ENCODE data around the gene HDAC5.

HDAC5 gene

GRCh38 chr17:44069974-44070454 lies 53.4 kb downstream of the HDAC5 start:
- TF ChIP-seq, protein P1, sequence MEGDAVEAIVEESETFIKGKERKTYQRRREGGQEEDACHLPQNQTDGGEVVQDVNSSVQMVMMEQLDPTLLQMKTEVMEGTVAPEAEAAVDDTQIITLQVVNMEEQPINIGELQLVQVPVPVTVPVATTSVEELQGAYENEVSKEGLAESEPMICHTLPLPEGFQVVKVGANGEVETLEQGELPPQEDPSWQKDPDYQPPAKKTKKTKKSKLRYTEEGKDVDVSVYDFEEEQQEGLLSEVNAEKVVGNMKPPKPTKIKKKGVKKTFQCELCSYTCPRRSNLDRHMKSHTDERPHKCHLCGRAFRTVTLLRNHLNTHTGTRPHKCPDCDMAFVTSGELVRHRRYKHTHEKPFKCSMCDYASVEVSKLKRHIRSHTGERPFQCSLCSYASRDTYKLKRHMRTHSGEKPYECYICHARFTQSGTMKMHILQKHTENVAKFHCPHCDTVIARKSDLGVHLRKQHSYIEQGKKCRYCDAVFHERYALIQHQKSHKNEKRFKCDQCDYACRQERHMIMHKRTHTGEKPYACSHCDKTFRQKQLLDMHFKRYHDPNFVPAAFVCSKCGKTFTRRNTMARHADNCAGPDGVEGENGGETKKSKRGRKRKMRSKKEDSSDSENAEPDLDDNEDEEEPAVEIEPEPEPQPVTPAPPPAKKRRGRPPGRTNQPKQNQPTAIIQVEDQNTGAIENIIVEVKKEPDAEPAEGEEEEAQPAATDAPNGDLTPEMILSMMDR (conservative IDR thresholded peaks at IDR 0.05; ENCODE audit: low read length): peak; percentile 14; the same call in 1 of the 2 replicates
- DNase-seq (ENCODE audit: low read depth): peak; percentile 42

DNA sequence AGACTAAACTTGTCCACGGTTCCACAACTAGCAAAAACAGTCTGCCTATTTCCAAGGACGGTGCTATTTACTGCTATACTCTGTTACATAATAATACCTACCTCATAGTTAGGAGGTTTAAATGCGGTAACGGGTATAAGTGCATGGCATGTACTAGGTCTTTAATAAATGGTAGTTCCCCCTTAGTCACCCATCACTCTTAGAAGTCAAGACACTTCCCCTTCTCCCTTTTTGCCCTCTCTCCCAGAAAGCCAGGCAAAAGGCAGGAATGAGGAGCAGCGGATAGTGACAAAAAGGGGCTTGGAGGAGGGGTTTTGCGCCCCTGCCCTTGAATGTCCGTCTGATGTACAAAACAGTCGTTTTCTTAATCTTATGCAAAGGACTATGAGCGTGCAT lies 55.9 kb downstream of the HDAC5 start:
- TF ChIP-seq, protein P1 (conservative IDR thresholded peaks at IDR 0.05; ENCODE audit: low read length): no peak
- DNase-seq (ENCODE audit: low read depth): no peak
- no peak overlapping the region for H3K4me3 ChIP-seq (ENCODE audit: low read length)

More at GRCh38 chr17:44069974-44070454, 53.4 kb downstream of the HDAC5 start:
- peak overlapping the region; percentile 84 for H3K4me3 ChIP-seq (ENCODE audit: low read length)

DNA sequence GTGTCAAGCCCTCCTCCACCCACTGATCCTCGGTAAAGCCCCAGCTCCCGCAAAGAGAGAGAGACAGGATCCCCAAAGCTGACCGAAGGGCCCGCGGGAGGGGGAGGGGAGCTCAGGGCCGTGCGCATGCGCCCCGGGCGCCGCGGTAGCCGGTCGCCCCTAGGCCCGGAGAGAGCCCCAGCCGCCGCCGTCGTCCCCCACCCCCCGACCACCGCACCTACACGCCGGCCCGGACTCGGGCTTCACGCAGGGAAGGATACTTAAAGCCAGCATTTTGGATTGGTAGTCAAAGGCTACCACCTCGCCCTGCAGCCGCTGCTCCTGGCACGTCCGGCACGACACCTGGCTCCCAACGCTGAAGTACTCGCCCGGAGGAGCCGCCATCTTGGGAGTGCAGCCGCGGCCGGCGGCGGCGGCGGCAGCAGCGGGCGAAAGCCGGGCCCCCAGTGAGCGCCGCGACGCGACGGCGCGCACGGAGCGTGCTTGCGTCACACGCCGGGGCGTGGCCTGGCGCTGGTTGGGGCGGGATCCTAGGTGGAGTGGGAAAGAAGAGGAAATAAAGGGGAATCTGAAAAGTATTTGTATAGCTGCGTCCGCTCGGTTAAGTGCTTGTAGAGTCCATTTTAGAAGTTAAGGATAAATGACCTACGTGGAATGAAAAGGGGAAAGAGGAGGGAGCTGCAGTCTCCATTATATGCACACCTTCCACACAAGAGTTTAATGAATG lies 57.1 kb downstream of the HDAC5 start, which contains the start of gene LSM12:
TSS of gene LSM12 (minus strand) at position 468 of the 727 bp plus-strand sequence. CDS start at position 384, 84 bp downstream.
- TF ChIP-seq, protein P1 (conservative IDR thresholded peaks at IDR 0.05; ENCODE audit: low read length): no peak
- peak; percentile 86 for DNase-seq (ENCODE audit: low read depth)
- peak within 1 kb of the TSS; percentile 83 for H3K4me3 ChIP-seq (ENCODE audit: low read length)

DNA sequence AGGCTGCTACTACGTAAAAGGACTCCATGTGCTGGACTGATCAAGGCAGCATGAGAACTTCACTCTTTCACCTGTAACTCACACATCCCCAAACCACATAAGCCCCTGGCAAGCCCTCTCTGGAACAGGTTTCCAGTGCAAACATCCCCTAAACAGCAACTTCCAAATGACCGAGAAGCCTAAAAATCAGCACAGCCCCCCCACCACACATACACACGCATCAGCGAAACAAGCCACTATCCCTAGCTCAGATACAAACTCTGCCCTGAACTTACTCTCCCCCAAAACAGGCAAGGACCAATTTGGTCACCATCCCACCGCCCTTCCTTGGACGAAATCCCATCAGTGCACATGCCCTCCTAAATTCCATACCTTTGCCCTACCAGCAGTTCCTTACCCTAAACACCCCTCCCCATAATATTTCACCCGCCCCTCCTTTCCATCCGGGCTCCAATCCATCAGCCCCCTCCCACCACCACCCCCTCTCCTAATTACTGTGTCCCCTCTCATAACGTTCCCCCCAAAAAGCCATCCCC lies 57.7 kb downstream of the HDAC5 start:
- TF ChIP-seq, protein P1 (conservative IDR thresholded peaks at IDR 0.05; ENCODE audit: low read length): no peak
- H3K4me3 ChIP-seq (ENCODE audit: low read length): peak overlapping the region; percentile 83
- DNase-seq (ENCODE audit: low read depth): no peak

GRCh38 chr17:44063704-44064639 lies 59.5 kb downstream of the HDAC5 start:
- TF ChIP-seq, protein P1 (conservative IDR thresholded peaks at IDR 0.05; ENCODE audit: low read length): no peak
- DNase-seq (ENCODE audit: low read depth): no peak
- H3K4me3 ChIP-seq (ENCODE audit: low read length): no peak overlapping the region

- DNase-seq (ENCODE audit: low read depth): no peak
- TF ChIP-seq, protein P1 (conservative IDR thresholded peaks at IDR 0.05; ENCODE audit: low read length): no peak
- H3K4me3 ChIP-seq (ENCODE audit: low read length): no peak overlapping the region
Measured at GRCh38 chr17:44062871-44063270, 60.6 kb downstream of the HDAC5 start.

Measured in AG10803 (cell line).